ENCODE measurements around the gene MKLN1.
"Not testable (repeated sequence)": the region's sequence is repeated elsewhere in the genome, so short reads cannot be mapped to it uniquely, and the experiment has no call there.

Gene MKLN1

GRCh38 chr7:131493581-131493980, 165.9 kb downstream of the MKLN1 start:
- DNase-seq (ENCODE audit: low read depth, low spot score) = no peak
- H3K27ac ChIP-seq = no peak overlapping the region

- no peak for DNase-seq (ENCODE audit: low read depth, low spot score)
- no peak overlapping the region for H3K27ac ChIP-seq
Measured at GRCh38 chr7:131494182-131494581, 166.5 kb downstream of the MKLN1 start.

- no peak for DNase-seq (ENCODE audit: low read depth, low spot score)
- H3K27ac ChIP-seq = no peak overlapping the region
Measured at GRCh38 chr7:131495669-131496498, 168.2 kb downstream of the MKLN1 start.

- DNase-seq (ENCODE audit: low read depth, low spot score) = no peak
- no peak overlapping the region for H3K27ac ChIP-seq
Measured at GRCh38 chr7:131497454-131497853, 169.8 kb downstream of the MKLN1 start.

DNA sequence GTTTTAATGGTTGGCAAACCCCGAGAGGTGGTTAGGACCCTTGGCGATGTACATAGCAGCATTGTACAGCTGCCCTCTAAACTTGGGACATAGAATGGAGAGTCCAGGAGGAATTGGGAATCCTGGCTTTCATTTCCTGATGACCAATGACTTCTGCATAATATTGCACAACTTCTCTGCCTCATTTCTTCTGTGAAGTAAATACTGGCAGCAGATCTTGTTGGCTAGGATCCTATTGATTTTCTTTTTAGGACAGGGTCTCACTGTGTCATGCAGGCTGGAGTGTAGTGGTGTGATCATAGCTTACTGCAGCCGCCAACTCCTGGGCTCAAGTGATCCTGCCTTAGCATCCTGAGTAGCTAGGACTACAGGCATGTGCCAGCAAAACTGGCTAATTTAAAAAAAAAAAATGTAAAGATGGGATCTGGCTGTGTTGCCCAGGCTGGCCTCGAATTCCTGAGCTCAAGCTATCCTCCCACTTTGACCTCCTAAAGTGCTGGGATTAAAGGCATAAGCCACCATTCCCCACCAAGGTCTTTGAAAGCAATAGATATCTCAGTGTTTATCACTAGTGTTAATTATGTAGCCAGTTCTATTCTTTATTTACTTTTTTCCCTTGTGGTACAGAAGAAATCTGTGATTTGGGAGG, 170.7 kb downstream of the MKLN1 start:
- DNase-seq (ENCODE audit: low read depth, low spot score) = no peak
- H3K27ac ChIP-seq = no peak overlapping the region

DNA sequence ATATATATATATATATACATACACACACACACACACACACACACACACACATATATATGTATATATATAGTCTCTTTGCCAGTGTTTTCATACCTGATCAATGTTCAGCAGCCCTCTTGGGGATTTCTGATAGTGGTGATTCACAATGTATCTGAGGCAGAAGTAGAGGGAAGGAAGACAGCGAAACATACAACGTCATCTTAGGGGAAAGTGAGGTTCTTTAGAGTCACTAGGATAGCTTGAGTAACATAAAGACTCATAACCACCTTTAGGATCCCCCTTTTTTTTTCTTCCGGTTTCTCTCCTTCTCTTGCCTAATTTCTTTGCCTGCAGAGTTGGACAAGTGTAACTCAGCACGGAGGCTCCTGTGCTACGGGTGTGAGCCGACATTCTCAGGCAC, 172.1 kb downstream of the MKLN1 start:
- H3K27ac ChIP-seq = no peak overlapping the region

DNA sequence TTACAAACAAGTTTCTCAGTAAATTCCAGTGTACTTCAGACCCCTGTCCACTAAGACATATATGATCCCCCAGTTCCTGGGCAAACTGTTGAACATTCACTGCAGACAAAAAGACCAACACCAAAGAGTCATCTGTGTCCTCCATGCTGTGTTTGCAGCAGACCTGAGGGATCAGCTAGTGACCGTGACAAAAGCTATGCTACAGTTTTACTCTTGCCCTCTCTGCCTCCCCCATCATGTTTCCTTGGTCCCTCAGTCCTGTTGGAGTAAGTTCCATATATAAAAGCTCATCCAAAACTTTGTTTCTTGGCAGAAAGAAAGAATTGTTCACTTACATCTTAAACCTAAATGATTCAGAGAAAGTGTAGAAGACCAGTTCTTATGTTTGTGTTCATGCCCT, 172.7 kb downstream of the MKLN1 start:
- DNase-seq (ENCODE audit: low read depth, low spot score) = no peak
- no peak overlapping the region for H3K27ac ChIP-seq

More for the DNA sequence above, 172.1 kb downstream of the MKLN1 start:
- DNase-seq (ENCODE audit: low read depth, low spot score) = no peak

- DNase-seq (ENCODE audit: low read depth, low spot score) = no peak
- no peak overlapping the region for H3K27ac ChIP-seq
Measured at GRCh38 chr7:131501422-131501821, 173.7 kb downstream of the MKLN1 start.

GRCh38 chr7:131501930-131502685, 174.4 kb downstream of the MKLN1 start:
- no peak for DNase-seq (ENCODE audit: low read depth, low spot score)
- H3K27ac ChIP-seq = no peak overlapping the region

GRCh38 chr7:131502810-131503508, 175.3 kb downstream of the MKLN1 start:
- DNase-seq (ENCODE audit: low read depth, low spot score) = no peak
- H3K27ac ChIP-seq = no peak overlapping the region

GRCh38 chr7:131503639-131504038, 176.0 kb downstream of the MKLN1 start:
- no peak for DNase-seq (ENCODE audit: low read depth, low spot score)

GRCh38 chr7:131504157-131504899, 176.7 kb downstream of the MKLN1 start:
- DNase-seq (ENCODE audit: low read depth, low spot score) = no peak

More at GRCh38 chr7:131503639-131504038, 176.0 kb downstream of the MKLN1 start:
- no peak overlapping the region for H3K27ac ChIP-seq

GRCh38 chr7:131505037-131505620, 177.5 kb downstream of the MKLN1 start:
- not testable (repeated sequence) for DNase-seq (ENCODE audit: low read depth, low spot score)

More at GRCh38 chr7:131504157-131504899, 176.7 kb downstream of the MKLN1 start:
- no peak overlapping the region for H3K27ac ChIP-seq

DNA sequence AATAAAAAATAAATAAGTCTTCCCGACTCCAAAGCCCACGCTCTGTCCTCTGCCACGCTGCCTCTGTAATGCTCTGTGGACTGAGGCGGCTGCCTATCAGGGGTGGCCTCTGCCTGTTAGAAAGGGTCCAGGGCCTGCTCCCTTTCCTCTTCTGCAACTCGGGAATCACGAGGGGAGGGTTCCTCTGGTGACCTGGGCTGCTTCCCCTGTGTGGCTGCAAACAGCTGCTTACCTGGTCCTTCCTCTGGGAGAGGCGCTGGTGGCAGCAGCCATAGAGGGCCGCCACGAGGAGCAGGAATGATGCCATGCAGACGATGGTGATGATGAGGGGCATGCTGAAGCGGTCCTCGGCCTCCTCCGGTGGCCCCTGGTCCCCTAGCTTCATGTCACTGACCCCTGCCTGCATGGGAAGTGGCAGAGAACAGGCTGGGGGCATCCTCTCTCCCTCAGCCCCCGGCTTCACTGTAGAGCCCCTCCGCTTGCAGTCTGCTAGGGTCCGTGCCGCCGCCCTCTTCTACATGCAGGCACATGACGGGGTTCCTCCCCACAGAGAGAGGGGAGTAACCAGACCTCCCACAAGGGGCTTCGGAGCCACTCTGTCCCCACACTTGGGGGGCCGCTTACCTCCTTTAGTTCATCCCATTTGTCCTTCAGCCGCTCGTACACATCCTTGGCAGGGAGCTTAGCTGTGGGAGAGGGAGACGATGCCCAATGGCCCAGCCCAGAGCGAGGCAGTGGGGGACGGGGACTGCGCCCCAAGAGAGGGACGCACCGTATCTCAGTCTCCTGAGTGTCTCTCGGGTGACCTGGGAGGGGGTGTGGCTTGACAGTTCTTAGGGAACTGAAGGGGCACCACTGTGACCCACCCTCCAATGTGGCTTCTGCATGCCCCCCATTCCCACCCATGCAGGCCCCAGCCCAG, 178.2 kb downstream of the MKLN1 start:
- no peak for DNase-seq (ENCODE audit: low read depth, low spot score)
- H3K27ac ChIP-seq = no peak overlapping the region

More at GRCh38 chr7:131505037-131505620, 177.5 kb downstream of the MKLN1 start:
- H3K27ac ChIP-seq = not testable (repeated sequence)

DNA sequence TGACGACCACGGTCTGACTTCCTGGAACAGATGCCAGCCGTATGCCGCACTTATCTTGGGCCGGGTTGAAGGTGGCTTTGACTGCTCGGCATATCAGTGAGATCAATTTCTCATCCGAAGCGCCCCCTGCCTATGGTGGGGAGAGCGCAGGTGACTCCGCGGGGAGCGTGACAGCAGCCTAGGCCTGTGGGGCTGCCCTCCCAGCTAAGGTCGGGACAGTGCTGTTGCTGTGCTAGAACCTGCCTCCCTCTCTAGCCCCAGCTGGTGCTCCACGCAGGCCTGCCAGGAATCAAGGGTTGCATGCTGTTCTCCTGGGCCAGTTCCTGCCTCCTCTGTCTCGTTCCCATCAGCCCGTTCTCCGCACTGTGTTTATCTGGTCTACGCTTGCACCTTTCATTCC, 178.9 kb downstream of the MKLN1 start:
- no peak for DNase-seq (ENCODE audit: low read depth, low spot score)
- H3K27ac ChIP-seq = no peak overlapping the region

DNA sequence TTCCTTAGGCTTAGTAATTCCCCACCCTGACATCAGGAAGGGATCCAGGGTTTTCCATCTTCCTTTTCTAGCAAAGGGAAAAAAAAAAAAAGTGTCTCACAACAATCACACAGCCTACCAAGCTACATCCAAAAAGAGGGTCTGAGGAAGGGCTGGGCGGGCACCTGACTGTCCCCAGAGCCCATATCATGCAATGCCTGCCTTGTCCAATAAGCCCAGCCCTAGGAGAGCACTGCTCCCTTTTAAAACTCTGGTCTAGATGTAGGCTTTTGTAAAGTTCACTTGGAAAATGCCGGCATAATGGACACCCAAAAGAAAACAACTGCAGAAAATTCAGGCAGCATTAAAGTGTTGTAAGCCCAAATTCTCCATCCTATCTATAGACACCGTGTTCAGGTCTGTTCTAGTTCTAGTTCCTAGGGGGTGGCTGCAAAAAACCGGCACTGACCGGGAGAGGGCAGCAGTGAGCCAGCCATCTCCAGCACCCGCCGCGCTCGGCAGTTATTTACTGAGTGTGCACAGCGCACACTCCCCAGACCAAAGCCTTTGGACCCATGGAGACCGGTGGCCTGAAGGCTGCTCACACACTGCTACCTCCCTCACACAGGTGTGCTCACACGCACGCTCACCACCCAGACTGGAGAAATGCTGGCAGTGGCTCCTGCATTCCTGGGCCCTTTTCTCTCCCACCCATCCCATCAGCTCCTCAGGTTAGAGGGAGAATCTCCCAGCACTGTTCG, 180.1 kb downstream of the MKLN1 start:
- no peak overlapping the region for H3K27ac ChIP-seq
- DNase-seq (ENCODE audit: low read depth, low spot score) = no peak

DNA sequence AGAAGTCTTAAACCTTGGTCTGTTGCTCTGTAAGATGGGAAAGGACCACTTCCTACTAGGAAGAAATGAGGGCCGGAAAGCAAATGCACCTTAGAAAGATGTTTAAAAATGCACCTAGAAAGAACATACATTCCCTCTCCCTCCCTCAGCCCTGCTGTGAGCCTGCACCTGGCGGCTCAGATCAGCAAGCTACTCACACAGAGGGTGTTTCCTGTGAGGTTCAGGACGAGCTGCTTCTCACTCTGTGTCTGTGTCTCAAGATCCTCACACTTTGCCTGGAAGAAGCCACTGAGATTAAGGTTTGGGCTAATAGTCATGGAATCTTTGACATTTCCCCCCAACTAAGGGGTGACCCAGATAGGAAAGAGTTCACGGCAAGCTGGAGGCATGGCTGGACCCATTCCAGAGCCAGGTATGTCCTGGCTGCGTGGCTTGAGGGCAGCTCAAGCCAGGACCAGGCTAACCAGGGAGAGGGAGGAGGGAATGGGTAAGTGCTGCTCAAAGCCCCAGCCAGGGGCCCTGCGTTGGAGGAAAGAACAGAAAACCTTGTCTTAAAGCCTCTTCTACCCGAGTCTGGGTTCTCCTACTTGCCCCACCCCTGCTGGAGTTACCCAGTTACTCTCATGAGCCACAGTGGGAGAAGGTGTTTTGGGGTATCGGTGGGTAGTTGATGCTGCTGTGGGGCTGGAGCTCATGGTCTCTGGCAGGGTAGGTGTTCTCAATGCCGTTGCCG, 181.2 kb downstream of the MKLN1 start:
- DNase-seq (ENCODE audit: low read depth, low spot score) = no peak
- H3K27ac ChIP-seq = no peak overlapping the region
